H1 (cell line): ENCODE data around the gene MRTFA. TPM values are rescaled to one million over a fixed set of nuclear protein-coding genes. Genes with fewer than 3 reads are reported as not detected.

Source experiments
- FOSL1 ChIP-seq: IDR thresholded peaks from 2 replicates; pipeline ENCODE4 v1.6.1; 2011; ENCODE audit warnings: mild to moderate bottlenecking, low read depth, low read length, moderate library complexity; ENCODE audit not compliant: insufficient read depth
- POU5F1 ChIP-seq: IDR thresholded peaks from 2 replicates; pipeline ENCODE4 v1.6.1; 2011; ENCODE audit warnings: low read depth, mild to moderate bottlenecking, low read length, moderate library complexity
- SP4 ChIP-seq: IDR thresholded peaks from 2 replicates; pipeline ENCODE4 v1.6.1; 2012; ENCODE audit warnings: low read length, inconsistent platforms
- TEAD4 ChIP-seq: IDR thresholded peaks from 2 replicates; pipeline ENCODE4 v1.6.1; 2012; ENCODE audit warnings: low read depth, low read length, inconsistent platforms, mixed read lengths
- polyA plus RNA-seq, 7 experiments: library from polyadenylated mRNA; depleted of rRNA in 3 of 7; stranded (reverse) in 5 of 7; unstranded in 2 of 7; fragments of >200 nt in 5 of 7; fragments of 200-250 nt in 2 of 7; gene quantifications; 1 replicate in 5 of 7; 2 replicates in 1 of 7; 4 replicates in 1 of 7; pipeline versions ENCODE4 v1.2.1 to v1.2.3, GENCODE V29; 2011 to 2013; ENCODE audit warnings: missing spikeins in 2 of 7, mixed read lengths in 2 of 7
- total RNA-seq: library from RNA; stranded (reverse); fragmentation: NEBNext Ultra II Directional; extraction: Animal tissue kit (Norgen Biotek cat#: 25700); gene quantifications from 2 replicates; pipeline ENCODE4 v1.2.1, GENCODE V29; 2021

MRTFA gene
- total and polyA plus RNA-seq, 2 of the 8 experiments (the other 6 are each of a cell fraction or from before 2014, with no cell fraction given): 5.4 to 37.9 TPM

DNA sequence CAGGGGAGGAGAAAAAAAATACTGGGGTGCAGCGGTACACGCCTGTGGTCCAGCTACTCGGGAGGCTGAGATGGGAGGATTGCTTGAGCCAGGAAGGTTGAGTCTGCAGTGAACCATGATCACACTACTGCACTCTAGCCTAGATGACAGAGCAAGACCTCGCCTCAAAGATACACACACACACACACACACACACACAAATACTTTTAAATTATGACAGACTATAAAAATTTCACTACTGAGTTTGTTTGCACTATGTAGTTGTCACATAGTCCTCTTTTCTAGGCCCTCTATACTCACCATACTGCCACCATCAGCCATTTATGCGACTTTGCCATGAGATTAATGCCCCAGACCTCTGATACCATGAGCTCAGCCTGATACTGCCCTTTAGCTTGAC lies 109.6 kb downstream of the MRTFA start (continued):
- no peak for TF ChIP-seq SP4
- no peak for TF ChIP-seq POU5F1
- TF ChIP-seq FOSL1: no peak
- no peak for TF ChIP-seq TEAD4
